ENCODE results near the gene ACSL6.

ACSL6 gene

DNA sequence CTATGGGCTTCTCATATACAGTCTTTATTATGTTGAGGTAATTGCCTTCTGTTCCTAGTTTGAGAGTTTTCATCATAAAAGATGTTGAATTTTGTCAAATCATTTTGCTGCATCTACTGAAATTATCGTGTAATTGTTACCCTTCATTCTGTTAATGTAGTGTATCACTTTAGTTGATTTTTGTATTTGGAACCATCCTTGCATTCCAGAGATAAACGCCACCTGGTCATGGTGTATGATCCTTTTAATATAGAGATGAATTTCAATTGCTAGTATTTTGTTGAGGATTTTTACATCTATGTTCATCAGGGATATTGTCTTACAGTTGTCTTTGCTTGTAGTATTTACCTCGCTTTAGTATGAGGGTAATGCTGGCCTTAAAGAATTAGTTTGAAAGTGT is 85.3 kb downstream of the ACSL6 start:
- no peaks in the 10 kb centered on the region for H4K20me1 ChIP-seq (ENCODE audit: insufficient read depth, low read length, poor library complexity, severe bottlenecking)
- no peaks in the 10 kb centered on the region for H3K9me3 ChIP-seq (ENCODE audit: insufficient read depth, low read depth, low read length)
- H3K4me2 ChIP-seq (ENCODE audit: low read depth, low read length, poor library complexity, severe bottlenecking) = no peak overlapping the region
- H3K9ac ChIP-seq (ENCODE audit: low read depth, low read length, poor library complexity, severe bottlenecking) = no peak overlapping the region
- H2AFZ ChIP-seq (ENCODE audit: low read length) = no peak overlapping the region
- H3F3A ChIP-seq (ENCODE audit: low read depth) = no peaks in the 10 kb centered on the region
- no peaks in the 10 kb centered on the region for H3K4me1 ChIP-seq (ENCODE audit: insufficient read depth, low read length, poor library complexity, severe bottlenecking)
- H3K9me2 ChIP-seq (replicated peaks; ENCODE audit: low read depth, low read length) = no peaks in the 10 kb centered on the region
- TF ChIP-seq EZH2phosphoT487 (IDR thresholded peaks at IDR 0.05; ENCODE audit: borderline replicate concordance) = no peak
- TF ChIP-seq, protein P1, sequence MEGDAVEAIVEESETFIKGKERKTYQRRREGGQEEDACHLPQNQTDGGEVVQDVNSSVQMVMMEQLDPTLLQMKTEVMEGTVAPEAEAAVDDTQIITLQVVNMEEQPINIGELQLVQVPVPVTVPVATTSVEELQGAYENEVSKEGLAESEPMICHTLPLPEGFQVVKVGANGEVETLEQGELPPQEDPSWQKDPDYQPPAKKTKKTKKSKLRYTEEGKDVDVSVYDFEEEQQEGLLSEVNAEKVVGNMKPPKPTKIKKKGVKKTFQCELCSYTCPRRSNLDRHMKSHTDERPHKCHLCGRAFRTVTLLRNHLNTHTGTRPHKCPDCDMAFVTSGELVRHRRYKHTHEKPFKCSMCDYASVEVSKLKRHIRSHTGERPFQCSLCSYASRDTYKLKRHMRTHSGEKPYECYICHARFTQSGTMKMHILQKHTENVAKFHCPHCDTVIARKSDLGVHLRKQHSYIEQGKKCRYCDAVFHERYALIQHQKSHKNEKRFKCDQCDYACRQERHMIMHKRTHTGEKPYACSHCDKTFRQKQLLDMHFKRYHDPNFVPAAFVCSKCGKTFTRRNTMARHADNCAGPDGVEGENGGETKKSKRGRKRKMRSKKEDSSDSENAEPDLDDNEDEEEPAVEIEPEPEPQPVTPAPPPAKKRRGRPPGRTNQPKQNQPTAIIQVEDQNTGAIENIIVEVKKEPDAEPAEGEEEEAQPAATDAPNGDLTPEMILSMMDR (conservative IDR thresholded peaks at IDR 0.05; ENCODE audit: low read length) = no peak
- no peaks in the 10 kb centered on the region for H3K27me3 ChIP-seq (ENCODE audit: insufficient read depth, low read length, poor library complexity, severe bottlenecking)
- no peak overlapping the region for H3K4me3 ChIP-seq (ENCODE audit: low read length, poor library complexity, severe bottlenecking)
- H3K36me3 ChIP-seq (ENCODE audit: insufficient read depth, low read length) = no peaks in the 10 kb centered on the region
- H3K79me2 ChIP-seq (ENCODE audit: insufficient read depth, low read length) = no peaks in the 10 kb centered on the region

DNA sequence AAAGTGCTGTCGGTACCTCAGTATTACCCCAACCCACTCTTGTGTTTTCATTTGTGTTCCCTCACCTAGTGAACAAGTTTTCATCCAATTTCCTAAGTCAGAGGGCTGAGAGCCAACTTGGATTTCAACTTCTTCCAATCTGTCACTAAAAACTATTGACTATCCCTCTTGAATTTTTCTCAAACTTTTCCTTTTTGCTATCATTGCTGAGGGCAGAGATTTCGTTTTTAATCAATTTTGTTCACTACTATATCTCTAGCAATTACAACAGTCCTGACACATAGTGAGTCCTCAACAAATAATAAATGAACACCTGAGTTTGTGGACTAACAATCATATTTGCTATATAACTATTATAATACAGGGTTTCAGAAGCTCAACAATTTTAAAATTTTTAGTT is 95.0 kb downstream of the ACSL6 start:
- H3K36me3 ChIP-seq (ENCODE audit: insufficient read depth, low read length) = no peaks in the 10 kb centered on the region
- H3K4me2 ChIP-seq (ENCODE audit: low read depth, low read length, poor library complexity, severe bottlenecking) = no peak overlapping the region
- H3F3A ChIP-seq (ENCODE audit: low read depth) = no peaks in the 10 kb centered on the region
- no peaks in the 10 kb centered on the region for H3K79me2 ChIP-seq (ENCODE audit: insufficient read depth, low read length)
- TF ChIP-seq, protein P1 (conservative IDR thresholded peaks at IDR 0.05; ENCODE audit: low read length) = no peak
- no peak for TF ChIP-seq EZH2phosphoT487 (IDR thresholded peaks at IDR 0.05; ENCODE audit: borderline replicate concordance)
- no peak overlapping the region for H3K4me3 ChIP-seq (ENCODE audit: low read length, poor library complexity, severe bottlenecking)
- H3K9ac ChIP-seq (ENCODE audit: low read depth, low read length, poor library complexity, severe bottlenecking) = no peak overlapping the region
- no peak overlapping the region for H2AFZ ChIP-seq (ENCODE audit: low read length)
- H3K9me2 ChIP-seq (replicated peaks; ENCODE audit: low read depth, low read length) = no peaks in the 10 kb centered on the region
- H4K20me1 ChIP-seq (ENCODE audit: insufficient read depth, low read length, poor library complexity, severe bottlenecking) = no peaks in the 10 kb centered on the region
- H3K4me1 ChIP-seq (ENCODE audit: insufficient read depth, low read length, poor library complexity, severe bottlenecking) = no peaks in the 10 kb centered on the region
- H3K9me3 ChIP-seq (ENCODE audit: insufficient read depth, low read depth, low read length) = no peaks in the 10 kb centered on the region
- H3K27me3 ChIP-seq (ENCODE audit: insufficient read depth, low read length, poor library complexity, severe bottlenecking) = no peaks in the 10 kb centered on the region

DNA sequence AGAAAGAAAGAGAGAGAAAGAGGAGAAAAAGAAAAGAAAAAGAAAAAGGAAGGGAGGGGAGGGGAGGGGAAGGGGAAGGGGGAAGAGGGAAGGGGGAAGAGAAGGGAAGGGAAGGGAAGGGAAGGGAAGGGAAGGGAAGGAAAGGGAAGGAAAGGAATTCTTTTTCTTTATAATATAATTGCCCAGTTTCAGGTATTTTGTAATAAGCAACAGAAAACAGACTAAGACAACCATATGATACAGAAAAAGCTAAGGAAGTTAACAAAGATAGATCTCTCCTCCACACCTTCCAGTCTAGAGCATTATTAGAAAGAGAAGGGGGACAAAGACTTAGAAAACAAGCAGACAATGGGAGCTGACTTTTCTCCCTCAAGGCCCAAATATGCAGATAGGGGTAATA is 97.0 kb downstream of the ACSL6 start:
- TF ChIP-seq EZH2phosphoT487 (IDR thresholded peaks at IDR 0.05; ENCODE audit: borderline replicate concordance) = no peak
- TF ChIP-seq, protein P1 (conservative IDR thresholded peaks at IDR 0.05; ENCODE audit: low read length) = no peak
- no peaks in the 10 kb centered on the region for H4K20me1 ChIP-seq (ENCODE audit: insufficient read depth, low read length, poor library complexity, severe bottlenecking)
- H2AFZ ChIP-seq (ENCODE audit: low read length) = no peak overlapping the region

More for the DNA sequence above, 97.0 kb downstream of the ACSL6 start:
- Histone ChIP-seq H3K9me2 (replicated peaks; ENCODE audit: low read depth, low read length) (no peaks in the 10 kb centered on the region), H3F3A (ENCODE audit: low read depth) (no peaks in the 10 kb centered on the region), H3K27me3 (ENCODE audit: insufficient read depth, low read length, poor library complexity, severe bottlenecking) (no peaks in the 10 kb centered on the region), H3K4me2 (ENCODE audit: low read depth, low read length, poor library complexity, severe bottlenecking) (no peak overlapping the region), H3K9ac (ENCODE audit: low read depth, low read length, poor library complexity, severe bottlenecking) (no peak overlapping the region), H3K36me3 (ENCODE audit: insufficient read depth, low read length) (no peaks in the 10 kb centered on the region), H3K4me1 (ENCODE audit: insufficient read depth, low read length, poor library complexity, severe bottlenecking) (no peaks in the 10 kb centered on the region), H3K9me3 (ENCODE audit: insufficient read depth, low read depth, low read length) (no peaks in the 10 kb centered on the region), H3K79me2 (ENCODE audit: insufficient read depth, low read length) (no peaks in the 10 kb centered on the region), H3K4me3 (ENCODE audit: low read length, poor library complexity, severe bottlenecking) (no peak overlapping the region)

Data from Loucy (cell line).